GM19351 (cell line): ENCODE data around the gene SAA1.

ENCODE experiments used
- ATAC-seq: cut with Tn5 transposase; IDR thresholded peaks from one replicate; pipeline ENCODE4 v1.9.1; 2021; ENCODE audit warnings: mild to moderate bottlenecking, moderate library complexity; ENCODE audit not compliant: unreplicated experiment

The SAA1 gene

GRCh38 chr11:18265949-18266348 is at the start of gene SAA1:
SAA1 (plus strand) TSS chr11:18266264; CDS start chr11:18266888, 624 bp downstream.
- ATAC-seq: no peak

DNA sequence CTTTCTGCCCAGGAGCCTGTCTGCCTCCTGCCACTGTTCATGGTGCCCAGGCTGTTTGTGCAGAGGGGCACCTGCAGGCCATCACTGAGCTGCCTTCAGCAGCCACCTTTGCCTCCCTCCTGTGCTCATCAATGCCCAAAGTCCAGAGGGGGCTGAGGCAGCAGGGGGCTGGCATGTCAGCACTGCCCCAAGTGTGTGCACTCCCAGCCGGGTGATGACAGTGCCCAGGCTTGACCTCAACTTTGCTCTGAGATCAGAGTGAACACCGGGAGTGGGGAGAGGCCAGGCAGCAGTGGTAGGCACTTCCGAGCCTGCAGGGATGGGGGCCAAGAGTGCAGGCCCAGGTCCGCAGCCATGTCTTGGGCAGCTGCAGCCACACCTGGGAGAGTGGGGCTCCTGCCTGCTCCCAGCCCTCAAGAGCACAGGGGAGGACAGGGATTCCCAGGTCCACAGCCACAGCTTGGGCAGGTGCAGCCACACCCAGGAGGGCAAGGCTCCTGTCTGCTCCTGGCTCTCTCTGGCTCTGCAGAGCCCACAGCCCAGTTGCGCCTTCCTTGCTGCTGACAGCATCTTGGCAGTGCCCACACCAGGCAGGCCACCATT is 44.7 kb upstream of the SAA1 start:
- no peak for ATAC-seq

DNA sequence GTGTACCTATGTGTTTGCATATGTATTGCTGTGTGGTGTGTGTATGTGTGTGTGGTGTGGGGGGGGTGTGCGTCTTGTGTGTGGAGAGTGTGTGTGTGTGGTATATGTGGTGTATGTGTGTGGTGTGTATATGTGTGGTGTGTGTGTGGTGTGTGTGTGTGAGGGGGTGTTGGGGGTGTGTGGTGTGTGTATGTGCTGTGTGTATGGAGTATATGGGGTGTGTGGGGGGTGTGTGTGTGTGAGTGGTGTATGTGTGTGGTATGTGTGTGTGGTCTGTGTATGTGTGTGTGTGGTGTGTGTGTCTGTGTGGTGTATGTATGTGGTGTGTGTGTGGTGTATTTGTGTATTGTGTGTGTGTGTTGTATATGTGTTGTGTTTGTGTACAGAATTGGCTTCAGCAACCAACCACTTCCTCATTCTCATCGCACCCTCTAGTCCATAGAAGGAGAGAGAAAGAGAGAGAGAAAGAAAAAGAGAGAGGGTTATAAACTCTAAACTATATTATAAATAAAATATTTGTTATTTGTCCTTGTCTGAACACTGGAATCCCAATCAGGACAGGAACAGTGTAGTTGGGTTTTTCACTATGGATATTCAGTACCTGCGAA is 43.1 kb upstream of the SAA1 start:
- ATAC-seq: no peak

DNA sequence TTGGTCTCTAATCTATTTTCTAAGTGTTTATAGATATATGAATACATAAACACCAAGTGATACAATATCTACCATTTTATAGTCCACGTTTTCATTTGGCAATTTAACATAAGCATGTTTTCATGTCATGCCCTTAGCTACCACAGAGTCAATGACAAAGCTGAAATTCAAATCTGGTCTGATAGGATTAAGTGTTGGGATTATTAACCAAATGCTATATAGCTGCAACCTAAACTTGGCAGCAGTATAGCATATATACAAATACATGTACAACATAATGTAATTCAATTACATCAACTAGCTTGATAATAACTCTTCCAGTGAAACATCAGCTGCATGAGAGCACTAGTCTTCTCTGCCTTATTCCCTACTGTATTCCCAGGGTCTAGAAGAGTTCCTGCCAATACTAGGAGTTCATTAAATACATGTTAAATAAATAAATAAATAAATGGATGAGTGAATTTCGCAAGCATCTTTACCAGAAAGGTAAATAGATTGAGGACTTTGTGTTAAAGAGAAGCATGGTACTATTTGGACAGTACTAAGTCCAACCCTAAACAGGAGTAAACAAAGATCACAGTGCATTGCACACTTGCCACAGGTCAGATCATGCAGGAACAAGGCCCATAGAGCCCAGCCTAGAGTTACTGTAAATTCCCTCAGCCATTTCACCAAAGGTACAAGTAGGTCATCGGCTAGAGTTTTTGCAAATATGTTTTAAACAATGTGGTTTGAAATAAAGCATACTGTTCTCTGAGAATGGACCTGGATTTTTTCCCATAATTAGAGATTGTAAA is 42.3 kb upstream of the SAA1 start:
- ATAC-seq: no peak

GRCh38 chr11:18225913-18226312 is 40.2 kb upstream of the SAA1 start:
- ATAC-seq: peak; percentile 26

DNA sequence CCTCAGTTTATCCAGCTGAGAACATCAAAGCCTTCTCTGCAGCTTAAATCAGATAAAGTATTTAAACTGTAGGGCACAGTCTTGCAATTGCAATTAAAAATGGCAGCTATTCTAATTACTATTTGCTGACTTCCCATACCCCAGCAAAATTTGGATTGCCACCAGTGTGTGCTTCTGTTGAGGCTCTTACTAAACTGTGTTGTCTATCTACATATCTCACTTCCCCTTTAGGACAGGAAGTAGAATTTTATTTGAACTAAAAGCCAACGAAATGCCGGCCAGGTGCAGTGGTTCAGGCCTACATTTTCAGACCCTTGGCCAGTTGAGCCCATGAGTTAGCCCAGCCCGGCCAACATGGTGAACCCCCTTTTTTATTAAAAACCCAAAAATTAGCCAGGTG is 36.6 kb upstream of the SAA1 start:
- peak; percentile 96 for ATAC-seq

GRCh38 chr11:18230859-18231258 is 35.2 kb upstream of the SAA1 start:
- no peak for ATAC-seq

- no peak for ATAC-seq
Observed at GRCh38 chr11:18233912-18234311, 32.2 kb upstream of the SAA1 start.

DNA sequence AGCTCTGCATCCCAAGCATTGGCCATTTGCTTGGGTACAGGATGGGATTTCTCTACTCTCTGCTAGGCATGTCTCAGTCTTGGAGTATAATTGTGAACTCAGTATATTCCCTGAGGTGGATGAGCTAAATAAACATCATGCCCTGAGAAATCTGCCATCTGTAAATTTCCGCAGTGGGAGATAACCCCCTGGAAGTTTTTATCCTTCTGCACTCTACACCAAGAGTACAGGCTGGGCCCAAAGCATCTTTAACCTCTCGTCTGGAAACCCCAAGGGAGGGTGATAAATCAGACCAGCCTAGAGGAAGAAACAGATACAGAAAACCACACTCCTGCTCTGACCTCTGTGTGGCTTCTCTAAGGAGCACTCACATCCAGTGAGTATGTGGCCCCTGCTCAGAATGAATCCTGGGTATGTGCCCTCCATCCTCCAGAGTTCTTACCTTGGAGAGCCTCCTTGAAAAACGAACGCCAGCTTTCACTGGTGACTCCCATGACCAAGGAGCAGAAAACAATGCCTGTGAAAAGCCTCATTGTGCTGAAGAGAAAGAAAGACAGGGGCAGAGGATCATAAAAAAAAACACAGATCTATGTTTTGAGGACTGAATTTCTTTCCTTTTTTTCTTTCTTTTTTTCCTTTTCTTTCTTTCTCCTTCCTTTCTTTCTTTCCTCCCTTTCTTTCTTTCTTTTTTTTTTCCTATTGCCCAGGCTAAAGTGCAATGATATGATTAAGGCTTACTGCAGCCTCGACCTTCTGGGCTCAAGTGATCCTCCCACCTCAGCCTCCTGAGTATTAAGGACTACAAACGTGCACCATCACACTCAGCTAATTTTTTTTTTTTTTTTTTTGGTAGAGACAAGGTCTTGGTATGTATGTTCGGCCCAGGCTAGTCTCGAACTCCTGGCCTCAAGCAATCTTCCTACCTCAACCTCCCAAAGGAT is 30.4 kb upstream of the SAA1 start:
- no peak for ATAC-seq

DNA sequence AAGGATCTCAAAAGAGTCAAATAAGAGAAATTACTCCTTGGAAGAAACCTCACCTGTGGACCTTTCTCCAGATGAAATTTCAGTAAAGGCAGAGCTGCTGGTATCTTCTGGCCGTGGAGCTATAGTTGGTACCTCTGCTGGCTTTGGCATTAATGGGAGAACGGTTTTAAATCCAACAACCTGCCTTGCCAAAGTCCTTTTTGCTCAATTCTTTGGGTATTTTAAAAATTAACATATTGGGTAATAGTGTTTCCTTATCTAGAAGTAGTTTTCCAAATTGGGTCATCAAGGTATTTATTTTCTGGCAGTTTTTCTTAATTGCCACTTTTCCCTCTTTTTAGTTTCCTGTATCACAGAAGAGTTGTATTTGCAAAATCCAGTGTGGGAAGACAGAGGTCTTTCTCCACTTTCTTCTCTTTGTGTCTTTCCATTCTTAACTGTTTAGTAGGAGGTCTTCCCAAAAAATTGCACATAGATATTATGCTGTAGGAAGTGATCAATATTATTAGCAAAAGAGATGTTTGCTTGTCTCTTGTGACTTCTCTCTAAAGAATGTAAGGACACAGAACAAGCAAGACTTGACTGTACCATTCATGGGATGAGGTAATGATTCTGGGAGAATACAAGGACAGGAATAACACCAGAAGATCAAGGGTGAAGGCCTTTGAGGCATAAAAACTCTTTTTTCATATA is 29.3 kb upstream of the SAA1 start, which contains the start of gene SAA4:
Gene SAA4 (minus strand): TSS at position 139 of the 693 bp plus-strand sequence. CDS start 876 bp downstream, outside the sequence.
- no peak for ATAC-seq

GRCh38 chr11:18239655-18240054 is 26.4 kb upstream of the SAA1 start:
- no peak for ATAC-seq

GRCh38 chr11:18243783-18244362 is 22.2 kb upstream of the SAA1 start:
- no peak for ATAC-seq

DNA sequence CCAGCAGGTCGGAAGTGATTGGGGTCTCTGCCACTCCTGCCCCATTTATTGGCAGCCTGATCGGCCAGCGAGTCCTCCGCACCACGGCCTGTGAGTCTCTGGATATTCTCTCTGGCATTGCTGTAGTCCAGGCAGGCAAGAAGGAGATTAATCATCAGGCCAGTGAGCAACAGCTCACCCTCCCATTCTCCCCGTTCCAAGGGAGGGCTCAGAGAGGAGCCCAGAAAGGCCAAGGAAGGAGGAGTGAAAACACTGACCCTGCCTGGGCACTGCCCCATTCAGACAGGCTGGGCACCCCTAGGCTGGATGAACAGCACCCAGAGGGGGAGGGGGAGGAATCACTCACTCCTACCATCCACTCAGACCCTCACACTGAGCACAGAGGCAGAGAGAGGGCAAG is 20.7 kb upstream of the SAA1 start:
- ATAC-seq: no peak

GRCh38 chr11:18246379-18247190 is 19.5 kb upstream of the SAA1 start:
- ATAC-seq: peak; percentile 85

- peak; percentile 36 for ATAC-seq
Observed at GRCh38 chr11:18247191-18247581, 18.9 kb upstream of the SAA1 start.

- no peak for ATAC-seq
Observed at GRCh38 chr11:18248561-18248960, 17.5 kb upstream of the SAA1 start, which contains the start of gene SAA2. SAA2 (minus strand) TSS chr11:18248668; CDS start chr11:18248011, 657 bp downstream.

DNA sequence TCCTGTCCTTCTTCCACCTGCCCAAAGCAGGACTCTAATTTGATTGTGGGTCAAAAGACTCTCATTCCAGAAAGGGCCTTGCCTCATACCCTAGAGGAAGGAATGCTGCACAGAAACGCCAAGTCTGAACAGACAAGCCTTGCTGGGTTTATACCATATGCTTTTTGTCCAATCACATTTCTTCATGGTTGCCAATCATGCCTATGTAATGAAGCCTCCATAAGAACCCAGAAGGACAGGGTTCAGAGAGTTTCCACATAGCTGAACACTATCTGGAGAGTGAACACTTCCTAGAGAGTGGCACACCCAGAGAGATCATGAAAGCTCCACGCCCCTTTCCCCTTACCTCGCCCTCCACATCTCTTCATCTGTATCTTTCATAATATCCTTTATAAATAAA is 12.8 kb upstream of the SAA1 start:
- no peak for ATAC-seq

DNA sequence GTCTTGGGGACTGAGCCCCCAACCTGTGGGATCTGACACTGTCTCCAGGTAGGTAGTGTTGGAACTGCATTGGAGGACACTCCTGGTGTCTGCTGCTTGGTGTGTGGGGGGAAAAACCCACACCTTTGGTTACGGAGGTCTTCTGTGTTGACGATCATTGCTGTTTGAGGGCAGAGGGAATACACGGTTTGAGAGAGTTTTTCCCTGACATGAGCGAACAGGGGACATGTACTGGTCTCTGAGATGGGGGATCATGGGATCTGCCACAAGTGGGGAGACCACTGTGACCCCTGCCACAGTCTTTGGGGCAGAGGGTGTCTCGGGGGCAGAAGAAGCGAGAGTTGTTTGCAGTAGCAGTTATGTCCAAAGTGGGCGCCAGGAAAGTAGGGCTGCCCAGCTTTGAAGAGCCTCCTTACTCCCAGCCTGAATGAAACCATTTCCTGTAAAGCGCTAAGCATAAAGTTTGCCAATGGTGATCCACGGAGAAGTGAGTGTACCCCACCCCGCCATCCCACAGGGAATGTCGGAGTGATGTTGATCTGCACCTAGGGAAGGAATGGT is 12.2 kb upstream of the SAA1 start:
- ATAC-seq: no peak
